ENCODE results near the gene COLEC12. TPM values are rescaled to one million over a fixed set of nuclear protein-coding genes. Genes with fewer than 3 reads are reported as not detected.

COLEC12 gene
- total and polyA plus RNA-seq, 12 donors = 1.5 to 19.5 (median 8.6) TPM

DNA sequence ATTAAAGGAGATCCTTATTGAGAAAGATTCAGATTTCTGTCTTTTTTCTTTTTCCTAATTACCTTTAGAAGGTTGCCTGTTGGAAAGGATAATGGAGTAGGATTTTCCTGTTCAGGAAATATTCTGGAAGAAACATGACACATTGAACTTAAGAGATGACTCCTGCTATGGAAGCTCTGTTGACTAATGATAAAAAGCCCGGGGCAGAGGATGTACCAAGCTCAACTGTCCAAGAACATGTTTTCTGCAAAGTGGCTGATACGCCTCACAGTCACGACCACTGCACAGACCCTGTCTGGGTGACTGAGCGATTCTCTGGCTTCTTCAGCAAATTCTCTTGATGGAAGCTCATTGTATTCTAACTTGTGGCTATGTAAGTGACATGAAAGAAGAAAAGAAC lies 146.5 kb downstream of the COLEC12 start:
- H3K36me3 ChIP-seq (replicated peaks in 1 of 2) = no peaks in the 10 kb centered on the region
- no peaks in the 10 kb centered on the region for H3K27me3 ChIP-seq
- 46 to 74% (median 56%) methylated on average over 4 of the region's 4 CpGs for WGBS, 4 donors
- TF ChIP-seq POLR2A (IDR thresholded peaks at IDR 0.05) (no peak), CTCF (IDR thresholded peaks at IDR 0.05) (no peak)
- intact Hi-C loops (cut with DNase I) = no loop called here
- no peaks in the 10 kb centered on the region for H3K4me1 ChIP-seq (replicated peaks in 1 of 2)
- no peak overlapping the region for H3K4me3 ChIP-seq
- H3K27ac ChIP-seq = no peak overlapping the region
- no peaks in the 10 kb centered on the region for H3K9me3 ChIP-seq (replicated peaks in 1 of 3)
- DNase-seq = no peak

- Histone ChIP-seq H3K27me3 (no peaks in the 10 kb centered on the region), H3K36me3 (replicated peaks in 1 of 2) (no peaks in the 10 kb centered on the region), H3K4me3 (no peak overlapping the region), H3K4me1 (replicated peaks in 1 of 2) (no peaks in the 10 kb centered on the region), H3K27ac (no peak overlapping the region), H3K9me3 (replicated peaks in 1 of 3) (no peaks in the 10 kb centered on the region)
- WGBS, 4 donors = 64 to 70% (median 64%) methylated on average over 3 of the region's 3 CpGs
- DNase-seq = no peak
- TF ChIP-seq POLR2A (IDR thresholded peaks at IDR 0.05) (no peak), CTCF (IDR thresholded peaks at IDR 0.05) (no peak)
- intact Hi-C loops (cut with DNase I) = no loop called here
These were observed 148.1 kb downstream of the COLEC12 start for GRCh38 chr18:352438-352837.

- no peaks in the 10 kb centered on the region for H3K36me3 ChIP-seq (replicated peaks in 1 of 2)
- WGBS, 4 donors = 72 to 84% (median 80%) methylated on average over 6 of the region's 6 CpGs
- H3K27me3 ChIP-seq = no peaks in the 10 kb centered on the region
- DNase-seq = no peak
- no peaks in the 10 kb centered on the region for H3K9me3 ChIP-seq (replicated peaks in 1 of 3)
- no peaks in the 10 kb centered on the region for H3K4me1 ChIP-seq (replicated peaks in 1 of 2)
- H3K4me3 ChIP-seq = no peak overlapping the region
- TF ChIP-seq POLR2A (IDR thresholded peaks at IDR 0.05) (no peak), CTCF (IDR thresholded peaks at IDR 0.05) (no peak)
- intact Hi-C loops (cut with DNase I) = no loop called here
- no peak overlapping the region for H3K27ac ChIP-seq
These were observed 149.4 kb downstream of the COLEC12 start for GRCh38 chr18:350953-351572.

- Histone ChIP-seq H3K9me3 (replicated peaks in 1 of 3) (no peaks in the 10 kb centered on the region), H3K4me3 (no peak overlapping the region), H3K27ac (no peak overlapping the region), H3K36me3 (replicated peaks in 1 of 2) (no peaks in the 10 kb centered on the region), H3K4me1 (replicated peaks in 1 of 2) (no peaks in the 10 kb centered on the region), H3K27me3 (no peaks in the 10 kb centered on the region)
- intact Hi-C loops (cut with DNase I) = no loop called here
- TF ChIP-seq POLR2A (IDR thresholded peaks at IDR 0.05) (no peak), CTCF (IDR thresholded peaks at IDR 0.05) (no peak)
- WGBS, 4 donors = 63 to 76% (median 74%) methylated on average over 6 to 10 of the region's 10 CpGs
- no peak for DNase-seq
These were observed 153.9 kb downstream of the COLEC12 start for GRCh38 chr18:346600-346999.
